Measurements from ENCODE around the gene ASTN1. TPM values are rescaled to one million over a fixed set of nuclear protein-coding genes. Genes with fewer than 3 reads are reported as not detected.

ASTN1 gene
- total RNA-seq, 2 donors from 2014 or later = 1.3 TPM

DNA sequence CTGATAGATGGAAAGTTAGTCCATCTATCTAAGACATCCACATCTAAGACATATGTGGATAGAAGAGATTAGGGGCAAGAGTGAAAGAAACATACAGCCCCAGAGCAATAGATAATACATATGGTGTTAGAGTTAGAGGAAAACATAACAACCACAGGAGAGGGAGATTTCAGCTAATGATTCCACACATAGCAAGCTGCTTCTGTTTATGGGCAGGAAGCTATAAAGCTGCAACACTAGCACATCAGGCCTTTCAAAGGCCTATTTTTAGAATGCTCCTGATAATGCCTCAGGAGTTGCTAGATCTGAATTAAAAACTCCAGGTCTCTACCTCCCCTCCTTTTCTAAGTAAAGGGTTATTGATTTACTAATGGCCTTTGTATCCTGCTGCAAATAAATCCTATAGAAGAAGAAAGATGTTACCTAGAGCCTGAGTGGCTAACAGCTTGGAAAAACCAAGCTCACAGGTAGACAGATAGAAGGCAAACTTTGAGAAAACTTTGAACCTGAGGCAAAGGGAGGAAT, 42.4 kb upstream of the ASTN1 start:
- no peak for DNase-seq (ENCODE audit: low spot score)

DNA sequence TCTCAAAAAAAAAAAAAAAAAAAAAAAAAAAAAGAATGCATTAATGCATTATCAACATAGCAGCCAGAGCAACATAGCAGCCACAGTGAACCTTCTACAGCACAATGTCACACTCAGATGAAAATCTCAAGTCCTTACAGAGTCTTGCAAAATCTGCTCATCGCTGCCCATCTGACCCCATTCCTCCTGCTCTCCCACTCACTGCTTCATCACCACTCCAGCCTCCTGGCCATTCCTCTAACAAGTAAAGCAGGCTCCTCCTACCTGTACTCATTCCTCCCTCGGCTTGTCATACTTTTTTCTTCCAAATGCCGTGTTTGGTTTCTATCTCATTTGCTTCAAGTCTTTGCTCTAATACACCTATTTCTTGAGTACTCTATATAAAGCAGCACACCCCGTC, 35.8 kb upstream of the ASTN1 start:
- TF ChIP-seq, protein P1, sequence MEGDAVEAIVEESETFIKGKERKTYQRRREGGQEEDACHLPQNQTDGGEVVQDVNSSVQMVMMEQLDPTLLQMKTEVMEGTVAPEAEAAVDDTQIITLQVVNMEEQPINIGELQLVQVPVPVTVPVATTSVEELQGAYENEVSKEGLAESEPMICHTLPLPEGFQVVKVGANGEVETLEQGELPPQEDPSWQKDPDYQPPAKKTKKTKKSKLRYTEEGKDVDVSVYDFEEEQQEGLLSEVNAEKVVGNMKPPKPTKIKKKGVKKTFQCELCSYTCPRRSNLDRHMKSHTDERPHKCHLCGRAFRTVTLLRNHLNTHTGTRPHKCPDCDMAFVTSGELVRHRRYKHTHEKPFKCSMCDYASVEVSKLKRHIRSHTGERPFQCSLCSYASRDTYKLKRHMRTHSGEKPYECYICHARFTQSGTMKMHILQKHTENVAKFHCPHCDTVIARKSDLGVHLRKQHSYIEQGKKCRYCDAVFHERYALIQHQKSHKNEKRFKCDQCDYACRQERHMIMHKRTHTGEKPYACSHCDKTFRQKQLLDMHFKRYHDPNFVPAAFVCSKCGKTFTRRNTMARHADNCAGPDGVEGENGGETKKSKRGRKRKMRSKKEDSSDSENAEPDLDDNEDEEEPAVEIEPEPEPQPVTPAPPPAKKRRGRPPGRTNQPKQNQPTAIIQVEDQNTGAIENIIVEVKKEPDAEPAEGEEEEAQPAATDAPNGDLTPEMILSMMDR (IDR thresholded peaks at IDR 0.05) = no peak

More for the DNA sequence above, 42.4 kb upstream of the ASTN1 start:
- no peaks in the 10 kb centered on the region for H3K36me3 ChIP-seq
- no peaks in the 10 kb centered on the region for H3K27me3 ChIP-seq
- TF ChIP-seq, protein P1 (IDR thresholded peaks at IDR 0.05) = no peak
- no peaks in the 10 kb centered on the region for H3K9me3 ChIP-seq
- no peak overlapping the region for H3K4me3 ChIP-seq
- H3K4me1 ChIP-seq = peaks cover 0 to 21% of the 10 kb centered on the region in 2 donors
- H3K27ac ChIP-seq = no peak overlapping the region

DNA sequence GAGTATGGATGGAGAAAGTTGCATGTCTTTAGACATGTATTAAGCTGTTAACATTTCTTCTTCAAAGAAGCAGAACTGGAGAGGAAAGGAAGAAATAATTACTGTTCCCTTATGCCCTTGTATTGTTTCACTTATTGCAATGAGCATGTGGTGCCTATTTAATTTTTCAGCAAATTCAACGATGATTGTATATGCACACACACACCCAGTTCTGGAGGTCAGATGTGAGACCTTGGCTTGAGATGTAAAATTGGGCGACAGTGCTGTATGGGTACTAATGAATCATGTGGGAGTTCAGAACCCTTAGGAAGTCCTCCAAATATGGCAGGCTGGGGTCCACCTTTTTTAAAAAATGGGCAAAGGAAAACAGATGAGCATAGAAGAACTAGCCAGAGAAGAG, 33.7 kb upstream of the ASTN1 start:
- no peaks in the 10 kb centered on the region for H3K27me3 ChIP-seq
- H3K4me3 ChIP-seq = no peak overlapping the region
- no peak overlapping the region for H3K27ac ChIP-seq
- H3K36me3 ChIP-seq = no peaks in the 10 kb centered on the region
- no peaks in the 10 kb centered on the region for H3K9me3 ChIP-seq
- no peaks in the 10 kb centered on the region for H3K4me1 ChIP-seq
- TF ChIP-seq, protein P1 (IDR thresholded peaks at IDR 0.05) = no peak
- DNase-seq (ENCODE audit: low spot score) = no peak

More for the DNA sequence above, 35.8 kb upstream of the ASTN1 start:
- DNase-seq (ENCODE audit: low spot score) = no peak
- Histone ChIP-seq H3K36me3 (no peaks in the 10 kb centered on the region), H3K9me3 (no peaks in the 10 kb centered on the region), H3K4me1 (no peaks in the 10 kb centered on the region), H3K4me3 (no peak overlapping the region), H3K27ac (no peak overlapping the region), H3K27me3 (no peaks in the 10 kb centered on the region)

DNA sequence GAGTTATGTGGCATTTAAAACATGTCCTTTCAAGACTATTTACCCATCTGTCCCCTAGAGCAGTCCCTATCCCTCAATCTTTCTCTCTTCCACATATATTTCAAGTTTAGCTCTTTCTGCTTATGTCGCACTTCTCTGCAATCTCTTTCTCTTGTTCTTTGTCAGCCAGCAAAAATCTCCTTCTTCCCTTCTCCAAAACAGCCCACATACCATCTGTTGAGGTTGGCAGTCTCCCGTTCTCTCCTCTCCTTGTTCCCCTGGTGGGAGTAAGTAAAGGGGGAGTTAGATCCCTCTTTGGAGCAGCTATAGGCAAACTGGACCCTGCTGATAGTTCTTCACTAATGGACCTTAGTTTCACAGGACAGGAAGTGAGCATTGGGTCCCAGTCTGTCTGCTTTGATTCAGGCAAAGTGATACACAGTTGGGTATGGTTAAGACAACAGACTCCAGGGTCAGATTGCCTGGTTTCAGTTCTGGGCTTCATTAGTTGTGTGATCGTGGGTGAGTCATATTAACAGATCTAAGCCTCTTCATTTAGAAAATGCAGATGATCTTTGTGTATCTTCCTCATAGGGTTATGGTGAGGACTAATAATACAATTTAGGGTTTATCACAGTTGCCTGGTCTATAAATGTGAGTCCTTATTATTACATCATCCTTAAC, 25.9 kb upstream of the ASTN1 start:
- no peaks in the 10 kb centered on the region for H3K36me3 ChIP-seq
- H3K9me3 ChIP-seq = peaks cover 0 to 5% of the 10 kb centered on the region in 2 donors
- TF ChIP-seq, protein P1 (IDR thresholded peaks at IDR 0.05) = no peak
- H3K27ac ChIP-seq = no peak overlapping the region
- H3K4me3 ChIP-seq = no peak overlapping the region
- H3K4me1 ChIP-seq = no peaks in the 10 kb centered on the region
- no peak for DNase-seq (ENCODE audit: low spot score)
- no peaks in the 10 kb centered on the region for H3K27me3 ChIP-seq

DNA sequence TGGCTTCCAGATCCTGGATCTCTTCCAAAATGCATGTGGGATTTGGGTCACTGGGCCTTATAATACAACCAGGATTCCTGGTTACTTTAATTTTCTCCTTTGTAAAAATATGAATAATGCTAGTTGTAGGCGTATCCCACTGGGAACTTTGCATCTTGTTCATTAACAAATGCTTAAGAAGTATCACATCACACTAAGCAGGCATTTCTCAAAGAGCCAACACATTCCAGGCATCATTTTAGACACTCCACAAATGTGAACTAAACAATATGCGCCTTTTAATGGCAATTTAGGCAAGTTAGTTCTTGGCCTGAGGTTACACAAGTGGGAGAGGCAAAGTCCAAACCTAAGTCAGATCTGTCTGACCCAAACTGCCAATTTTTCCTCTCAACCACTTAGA, 22.1 kb upstream of the ASTN1 start:
- H3K9me3 ChIP-seq = peaks cover 0 to 7% of the 10 kb centered on the region in 2 donors
- no peak overlapping the region for H3K4me3 ChIP-seq
- DNase-seq (ENCODE audit: low spot score) = no peak
- H3K27me3 ChIP-seq = no peaks in the 10 kb centered on the region
- H3K36me3 ChIP-seq = no peaks in the 10 kb centered on the region
- TF ChIP-seq, protein P1 (IDR thresholded peaks at IDR 0.05) = no peak
- H3K4me1 ChIP-seq = peaks cover 0 to 4% of the 10 kb centered on the region in 2 donors
- no peak overlapping the region for H3K27ac ChIP-seq

All from right atrium auricular region (tissue), 2 donors.